22Rv1 (cell line): Measurements from ENCODE around the gene CCDC92.

Experiments
- ZFX ChIP-seq: fragments of 450-650 bp; IDR thresholded peaks from 2 replicates; pipeline ENCODE4 v1.6.1; 2017; ENCODE audit warnings: antibody characterized with exemption, borderline replicate concordance
- TF ChIP-seq, protein P1 (sequence below): fragments of 450-650 bp; IDR thresholded peaks from 2 replicates; pipeline ENCODE4 v1.5.1; 2017; ENCODE audit warnings: mild to moderate bottlenecking

DNA sequence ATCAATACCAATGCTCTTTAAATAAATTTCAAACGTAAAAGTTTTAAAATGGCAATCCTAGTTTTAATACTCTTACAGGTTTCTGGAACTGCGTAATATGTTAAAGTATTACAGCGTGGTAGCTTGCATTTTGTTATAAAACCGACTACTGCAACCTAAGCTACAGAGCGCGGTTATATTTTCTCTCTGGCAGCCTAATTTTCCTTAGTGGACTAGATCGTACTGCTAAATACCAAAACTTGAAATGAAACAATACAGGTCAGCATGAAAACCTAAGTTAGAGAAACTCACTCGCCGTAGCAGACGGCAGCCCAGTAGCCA lies 1.2 kb downstream of the CCDC92 start:
- TF ChIP-seq, protein P1, sequence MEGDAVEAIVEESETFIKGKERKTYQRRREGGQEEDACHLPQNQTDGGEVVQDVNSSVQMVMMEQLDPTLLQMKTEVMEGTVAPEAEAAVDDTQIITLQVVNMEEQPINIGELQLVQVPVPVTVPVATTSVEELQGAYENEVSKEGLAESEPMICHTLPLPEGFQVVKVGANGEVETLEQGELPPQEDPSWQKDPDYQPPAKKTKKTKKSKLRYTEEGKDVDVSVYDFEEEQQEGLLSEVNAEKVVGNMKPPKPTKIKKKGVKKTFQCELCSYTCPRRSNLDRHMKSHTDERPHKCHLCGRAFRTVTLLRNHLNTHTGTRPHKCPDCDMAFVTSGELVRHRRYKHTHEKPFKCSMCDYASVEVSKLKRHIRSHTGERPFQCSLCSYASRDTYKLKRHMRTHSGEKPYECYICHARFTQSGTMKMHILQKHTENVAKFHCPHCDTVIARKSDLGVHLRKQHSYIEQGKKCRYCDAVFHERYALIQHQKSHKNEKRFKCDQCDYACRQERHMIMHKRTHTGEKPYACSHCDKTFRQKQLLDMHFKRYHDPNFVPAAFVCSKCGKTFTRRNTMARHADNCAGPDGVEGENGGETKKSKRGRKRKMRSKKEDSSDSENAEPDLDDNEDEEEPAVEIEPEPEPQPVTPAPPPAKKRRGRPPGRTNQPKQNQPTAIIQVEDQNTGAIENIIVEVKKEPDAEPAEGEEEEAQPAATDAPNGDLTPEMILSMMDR, result no peak
- TF ChIP-seq ZFX, result no peak
